Neuronal stem cell (in vitro differentiated cells): Measurements from ENCODE around the gene CCDC187.

Source experiments
- DNase-seq: peaks from one replicate; pipeline ENCODE4 v3.0.0-alpha.2; 2013; ENCODE audit warnings: low spot score
- H2AFZ ChIP-seq: one replicate; pipeline ENCODE4 v1.6.1; 2013; ENCODE audit warnings: mild to moderate bottlenecking, low read length, inconsistent platforms
- H2AK5ac ChIP-seq: 2 replicates; pipeline ENCODE4 v1.6.1; 2013; ENCODE audit warnings: low read depth, mild to moderate bottlenecking, inconsistent platforms, low read length, moderate library complexity, mixed read lengths
- H2BK120ac ChIP-seq: 2 replicates; pipeline ENCODE4 v1.6.1; 2013; ENCODE audit warnings: low read depth, mild to moderate bottlenecking, inconsistent platforms, low read length, moderate library complexity, mixed read lengths
- H2BK12ac ChIP-seq: one replicate; pipeline ENCODE4 v1.6.1; 2013; ENCODE audit warnings: low read length, inconsistent platforms
- H2BK15ac ChIP-seq: 2 replicates; pipeline ENCODE4 v1.6.1; 2013; ENCODE audit warnings: mild to moderate bottlenecking, low read length, inconsistent platforms, mixed read lengths
- H2BK5ac ChIP-seq: one replicate; pipeline ENCODE4 v1.6.1; 2013; ENCODE audit warnings: inconsistent platforms, mild to moderate bottlenecking, low read length, moderate library complexity
- H3K14ac ChIP-seq: one replicate; pipeline ENCODE4 v1.6.1; 2013; ENCODE audit warnings: low read length, inconsistent platforms
- H3K18ac ChIP-seq: 2 replicates; pipeline ENCODE4 v1.6.1; 2013; ENCODE audit warnings: low read length, inconsistent platforms
- H3K23ac ChIP-seq: 2 replicates; pipeline ENCODE4 v1.6.1; 2013; ENCODE audit warnings: low read depth, mild to moderate bottlenecking, mixed read lengths, low read length, inconsistent platforms; ENCODE audit not compliant: poor library complexity
- H3K27ac ChIP-seq: replicated peaks from 3 replicates; pipeline ENCODE4 v1.5.1; 2013; ENCODE audit warnings: low read length, inconsistent platforms
- H3K27me3 ChIP-seq, 3 experiments: 2 replicates each; pipeline ENCODE4 v1.6.1; 2013; ENCODE audit warnings: low read length in 3 of 3, mild to moderate bottlenecking in 2 of 3, inconsistent platforms in 1 of 3, low read depth in 1 of 3, mixed read lengths in 1 of 3, moderate library complexity in 1 of 3; ENCODE audit not compliant: control insufficient read depth in 3 of 3, insufficient read depth in 3 of 3
- H3K36me3 ChIP-seq, 2 donors: replicated peaks in 1 of 2; 2 replicates each; pipeline ENCODE4 v1.6.1; 2013; ENCODE audit warnings: low read length in 2 of 2; ENCODE audit not compliant: control insufficient read depth in 2 of 2, insufficient read depth in 2 of 2
- H3K4ac ChIP-seq: 2 replicates; pipeline ENCODE4 v1.6.1; 2013; ENCODE audit warnings: inconsistent platforms, mild to moderate bottlenecking, low read length, moderate library complexity
- H3K4me1 ChIP-seq, 2 donors: 1 replicate in 1 of 2; 2 replicates in 1 of 2; pipeline ENCODE4 v1.6.1; 2013; ENCODE audit warnings: low read length in 2 of 2, low read depth in 1 of 2; ENCODE audit not compliant: control insufficient read depth in 2 of 2, insufficient read depth in 1 of 2
- H3K4me2 ChIP-seq: one replicate; pipeline ENCODE4 v1.6.1; 2013; ENCODE audit warnings: mild to moderate bottlenecking, low read length, inconsistent platforms; ENCODE audit not compliant: insufficient read depth, poor library complexity, severe bottlenecking
- H3K4me3 ChIP-seq, 2 donors: 2 replicates each; pipeline ENCODE4 v1.5.1; 2013; ENCODE audit warnings: low read length in 2 of 2, mild to moderate bottlenecking in 2 of 2, inconsistent platforms in 1 of 2, moderate library complexity in 1 of 2
- H3K79me1 ChIP-seq: one replicate; pipeline ENCODE4 v1.6.1; 2013; ENCODE audit warnings: low read depth, mild to moderate bottlenecking, inconsistent platforms, low read length, moderate library complexity
- H3K9ac ChIP-seq: one replicate; pipeline ENCODE4 v1.6.1; 2013; ENCODE audit warnings: mild to moderate bottlenecking, low read depth, low read length, inconsistent platforms; ENCODE audit not compliant: poor library complexity
- H3K9me3 ChIP-seq, 2 donors: replicated peaks in 1 of 2; 2 replicates each; pipeline versions ENCODE3 to v1.6.1; 2013; ENCODE audit warnings: low read length in 2 of 2, mild to moderate bottlenecking in 2 of 2, inconsistent platforms in 1 of 2, low read depth in 1 of 2, mixed read lengths in 1 of 2, moderate library complexity in 1 of 2; ENCODE audit not compliant: control insufficient read depth in 2 of 2, insufficient read depth in 1 of 2
- H4K8ac ChIP-seq: one replicate; pipeline ENCODE4 v1.6.1; 2013; ENCODE audit warnings: low read depth, mild to moderate bottlenecking, inconsistent platforms, low read length, moderate library complexity
- H4K91ac ChIP-seq: one replicate; pipeline ENCODE4 v1.6.1; 2013; ENCODE audit warnings: low read length, low read depth, mild to moderate bottlenecking, inconsistent platforms; ENCODE audit not compliant: poor library complexity
- WGBS, 2 donors: extraction: QIAGEN DNeasy Blood & Tissue Kit; methylation state at CpG; one replicate each; pipeline ENCODE4 v1.1.7; 2013; ENCODE audit warnings: missing lambda C conversion rate in 2 of 2, mixed read lengths in 1 of 2; ENCODE audit not compliant: insufficient read length in 2 of 2, insufficient replicate concordance in 1 of 2; ENCODE audit errors: extremely low coverage in 2 of 2; 5-methylcytosine and 5-hydroxymethylcytosine counted together

Gene CCDC187

DNA sequence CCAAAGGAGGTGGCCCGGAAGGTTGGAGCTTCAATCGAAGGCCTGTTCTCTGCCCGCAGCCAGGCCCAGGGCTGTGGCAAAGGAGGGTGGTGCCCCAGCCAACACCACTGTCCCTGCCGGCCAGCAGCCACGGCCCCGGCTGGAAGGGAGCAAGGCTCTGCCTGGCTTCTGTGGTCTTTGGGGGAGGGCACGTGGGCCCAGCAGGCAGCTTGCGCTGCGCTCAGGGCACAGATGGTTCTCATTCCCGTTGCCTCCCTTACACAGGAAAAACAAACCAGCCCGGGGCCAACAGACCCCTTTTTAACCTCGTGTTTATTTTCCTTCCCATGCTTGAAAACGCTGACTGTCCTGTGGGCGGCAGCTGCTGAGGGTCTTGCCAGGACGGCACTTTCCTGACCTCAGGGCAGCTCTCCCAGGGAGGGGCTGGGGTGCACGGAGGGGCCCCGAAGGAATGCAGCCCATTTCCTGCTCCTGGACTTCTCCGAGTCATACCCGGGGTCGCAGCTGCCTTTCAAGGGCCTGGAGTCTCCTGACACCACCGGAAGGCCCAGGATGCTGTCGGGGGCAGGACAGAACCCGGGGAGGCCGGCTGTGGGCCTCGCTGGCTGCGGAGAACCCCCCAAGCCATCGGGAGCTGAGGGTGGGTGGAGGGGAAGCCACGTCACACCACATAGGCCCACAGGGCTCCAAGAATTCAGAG is 22.3 kb upstream of the CCDC187 start:
- Histone ChIP-seq H4K91ac (peak overlapping the region; percentile 22), H2AFZ (peak overlapping the region; percentile 84), H3K9me3 (peaks cover under 1 to 2% of the 10 kb centered on the region in 2 donors), H2BK5ac (peak overlapping the region; percentile 25), H3K9ac (peak overlapping the region; percentile 73), H3K27ac (peak overlapping the region; percentile 66), H2AK5ac (peak overlapping the region; percentile 82), H3K4ac (peak overlapping the region; percentile 37), H3K79me1 (peaks cover 28% of the 10 kb centered on the region), H3K36me3 (peaks cover 0 to 4% of the 10 kb centered on the region in 2 donors), H4K8ac (peak overlapping the region; percentile 52), H2BK12ac (peak overlapping the region; percentile 87), H3K4me1 (peaks cover 27 to 37% of the 10 kb centered on the region in 2 donors), H3K4me2 (no peak overlapping the region), H3K18ac (peak overlapping the region; percentile 96), H2BK120ac (peak overlapping the region; percentile 52), H3K23ac (peak overlapping the region; percentile 8), H3K27me3 (no peaks in the 10 kb centered on the region), H3K4me3 (peak overlapping the region in 1 of 2 donors; percentile 92), H2BK15ac (peak overlapping the region; percentile 74), H3K14ac (peak overlapping the region; percentile 39)
- no peak for DNase-seq
- no CpG with 5 or more reads among the region's 28 CpGs for WGBS, 2 donors

GRCh38 chr9:136325358-136325757 is 21.5 kb upstream of the CCDC187 start:
- Histone ChIP-seq H3K4me3 (no peak overlapping the region), H4K91ac (peak overlapping the region; percentile 83), H3K18ac (peak overlapping the region; percentile 38), H2BK12ac (peak overlapping the region; percentile 2), H2BK15ac (peak overlapping the region; percentile 96), H3K36me3 (no peaks in the 10 kb centered on the region), H2AK5ac (peak overlapping the region; percentile 100), H3K79me1 (peaks cover 22% of the 10 kb centered on the region), H3K4me2 (no peak overlapping the region), H2AFZ (no peak overlapping the region), H2BK5ac (peak overlapping the region; percentile 25), H3K27me3 (no peaks in the 10 kb centered on the region), H3K27ac (no peak overlapping the region), H3K4me1 (peaks cover 27 to 37% of the 10 kb centered on the region in 2 donors), H3K14ac (peak overlapping the region; percentile 47), H3K4ac (peak overlapping the region; percentile 19), H3K23ac (peak overlapping the region; percentile 81), H3K9me3 (peaks cover 2 to 5% of the 10 kb centered on the region in 2 donors), H2BK120ac (no peak overlapping the region), H3K9ac (no peak overlapping the region), H4K8ac (no peak overlapping the region)
- DNase-seq = no peak
- WGBS, 2 donors = no CpG with 5 or more reads among the region's 13 CpGs

GRCh38 chr9:136324501-136325300 is 20.8 kb upstream of the CCDC187 start:
- H4K8ac ChIP-seq = no peak overlapping the region
- peak overlapping the region; percentile 100 for H2AK5ac ChIP-seq
- peak overlapping the region; percentile 87 for H3K14ac ChIP-seq
- H3K23ac ChIP-seq = peak overlapping the region; percentile 86
- peak overlapping the region; percentile 83 for H4K91ac ChIP-seq
- H3K36me3 ChIP-seq = no peaks in the 10 kb centered on the region
- peak overlapping the region; percentile 32 for H3K9ac ChIP-seq
- no peak overlapping the region for H3K4me3 ChIP-seq
- H2AFZ ChIP-seq = no peak overlapping the region
- H2BK12ac ChIP-seq = peak overlapping the region; percentile 65
- no peak overlapping the region for H2BK5ac ChIP-seq
- no CpG with 5 or more reads among the region's 24 CpGs for WGBS, 2 donors
- peaks cover 16% of the 10 kb centered on the region for H3K79me1 ChIP-seq
- peak overlapping the region; percentile 13 for H2BK120ac ChIP-seq
- H3K4me2 ChIP-seq = no peak overlapping the region
- H3K27ac ChIP-seq = no peak overlapping the region
- peak overlapping the region; percentile 96 for H2BK15ac ChIP-seq
- H3K9me3 ChIP-seq = peaks cover 2 to 5% of the 10 kb centered on the region in 2 donors
- no peaks in the 10 kb centered on the region for H3K27me3 ChIP-seq
- DNase-seq = no peak
- H3K18ac ChIP-seq = peak overlapping the region; percentile 38
- peaks cover 27 to 37% of the 10 kb centered on the region in 2 donors for H3K4me1 ChIP-seq
- no peak overlapping the region for H3K4ac ChIP-seq

- Histone ChIP-seq H3K27me3 (no peaks in the 10 kb centered on the region), H4K8ac (no peak overlapping the region), H2AFZ (no peak overlapping the region), H3K9ac (no peak overlapping the region), H2BK5ac (peak overlapping the region; percentile 66), H3K36me3 (no peaks in the 10 kb centered on the region), H2BK120ac (peak overlapping the region; percentile 13), H3K18ac (peak overlapping the region; percentile 15), H3K4ac (peak overlapping the region; percentile 86), H2BK15ac (peak overlapping the region; percentile 77), H3K14ac (no peak overlapping the region), H3K79me1 (peaks cover 6% of the 10 kb centered on the region), H3K9me3 (peaks cover 2 to 5% of the 10 kb centered on the region in 2 donors), H3K23ac (peak overlapping the region; percentile 47), H3K4me2 (no peak overlapping the region), H3K27ac (no peak overlapping the region), H2AK5ac (peak overlapping the region; percentile 96), H3K4me1 (peaks cover 19 to 36% of the 10 kb centered on the region in 2 donors), H2BK12ac (peak overlapping the region; percentile 69), H4K91ac (no peak overlapping the region), H3K4me3 (no peak overlapping the region)
- WGBS, 2 donors = no CpG with 5 or more reads among the region's 17 CpGs
- no peak for DNase-seq
These were observed 19.5 kb upstream of the CCDC187 start for GRCh38 chr9:136323371-136323789.
